OCI-M1 (cell line): Measurements from ENCODE around the gene AADACL3.
"Not testable (repeated sequence)": the region's sequence is repeated elsewhere in the genome, so short reads cannot be mapped to it uniquely, and the experiment has no call there.

ENCODE experiments used
- DNase-seq: peaks from one replicate; lab custom pipeline; 2025; lab: John Stamatoyannopoulos, UW

Gene AADACL3, protein sequence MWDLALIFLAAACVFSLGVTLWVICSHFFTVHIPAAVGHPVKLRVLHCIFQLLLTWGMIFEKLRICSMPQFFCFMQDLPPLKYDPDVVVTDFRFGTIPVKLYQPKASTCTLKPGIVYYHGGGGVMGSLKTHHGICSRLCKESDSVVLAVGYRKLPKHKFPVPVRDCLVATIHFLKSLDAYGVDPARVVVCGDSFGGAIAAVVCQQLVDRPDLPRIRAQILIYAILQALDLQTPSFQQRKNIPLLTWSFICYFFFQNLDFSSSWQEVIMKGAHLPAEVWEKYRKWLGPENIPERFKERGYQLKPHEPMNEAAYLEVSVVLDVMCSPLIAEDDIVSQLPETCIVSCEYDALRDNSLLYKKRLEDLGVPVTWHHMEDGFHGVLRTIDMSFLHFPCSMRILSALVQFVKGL

DNA sequence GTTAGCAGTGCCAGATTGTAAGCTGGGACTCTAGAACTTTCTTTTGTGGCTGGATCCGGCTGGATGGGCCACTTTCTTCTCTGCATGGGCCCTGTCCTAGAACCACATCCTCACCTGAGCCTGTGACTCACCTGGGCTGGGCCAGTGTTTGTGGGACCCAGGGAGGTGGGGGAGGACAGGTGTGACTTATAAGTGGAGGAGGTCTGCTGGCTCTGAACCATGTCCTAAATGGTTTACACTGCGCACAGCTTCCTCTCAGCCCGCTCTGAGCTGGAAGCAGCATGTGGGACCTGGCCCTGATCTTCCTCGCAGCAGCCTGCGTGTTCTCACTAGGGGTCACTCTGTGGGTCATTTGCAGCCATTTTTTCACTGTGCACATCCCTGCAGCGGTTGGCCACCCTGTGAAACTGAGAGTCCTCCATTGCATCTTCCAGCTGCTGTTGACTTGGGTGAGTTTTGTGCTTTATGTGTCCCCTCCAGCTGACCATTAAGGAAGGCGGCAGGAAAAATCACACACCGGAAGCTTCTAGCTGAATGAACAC lies at the start of gene AADACL3:
Gene AADACL3, plus strand, starts transcription at position 215 of the 542 bp plus-strand sequence. Its CDS starts 67 bp downstream, at position 282.
- DNase-seq = no peak

GRCh38 chr1:12666141-12666735 lies 49.7 kb upstream of the AADACL3 start:
- no peak for DNase-seq

DNA sequence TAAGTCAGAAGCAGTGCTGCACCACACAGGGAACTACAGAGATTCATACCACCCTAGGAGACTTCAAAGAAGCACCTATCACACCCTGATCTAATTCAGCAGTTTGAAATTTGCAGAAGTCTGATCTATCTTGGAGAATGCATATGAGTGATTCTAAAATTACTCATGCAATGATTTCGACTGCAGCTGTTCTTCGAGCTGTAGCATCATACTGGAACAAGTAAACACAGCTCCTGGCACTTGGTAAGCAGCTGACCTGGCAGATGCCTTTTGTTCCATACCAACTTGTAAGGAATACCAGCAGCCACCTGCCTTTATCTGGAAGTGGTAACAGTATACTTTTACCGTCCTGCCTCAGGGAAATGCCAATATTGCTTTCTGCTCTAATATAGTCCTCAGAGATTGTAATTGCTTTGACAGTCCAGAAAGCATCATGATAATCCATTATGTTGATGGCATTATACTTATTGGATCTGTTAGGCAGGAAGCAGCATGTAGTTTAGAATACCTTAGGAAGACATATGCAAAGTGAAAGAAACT lies 46.3 kb upstream of the AADACL3 start:
- no peak for DNase-seq

- DNase-seq = no peak
Observed at GRCh38 chr1:12674358-12674757, 41.6 kb upstream of the AADACL3 start.

- not testable (repeated sequence) for DNase-seq
Observed at GRCh38 chr1:12676122-12676521, 39.8 kb upstream of the AADACL3 start.

DNA sequence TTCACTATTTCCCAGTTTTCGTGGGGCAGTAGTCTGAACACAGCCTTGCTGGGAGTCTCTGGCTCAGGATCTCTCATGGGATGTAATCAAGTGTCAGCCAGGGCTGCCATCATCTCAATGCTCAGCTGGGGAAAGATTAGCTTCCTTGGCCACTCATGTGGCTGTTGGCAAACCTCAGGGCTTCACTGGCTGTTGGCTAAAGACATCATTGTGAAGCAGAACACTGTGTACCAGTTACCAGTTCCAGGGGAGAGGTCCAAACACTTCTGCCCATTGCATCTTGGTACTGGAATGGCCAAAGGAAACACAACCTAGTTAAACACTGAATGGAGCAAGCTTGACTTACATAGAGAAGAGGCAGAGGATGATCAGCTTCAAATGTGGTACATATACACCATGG lies 38.3 kb upstream of the AADACL3 start:
- no peak for DNase-seq

DNA sequence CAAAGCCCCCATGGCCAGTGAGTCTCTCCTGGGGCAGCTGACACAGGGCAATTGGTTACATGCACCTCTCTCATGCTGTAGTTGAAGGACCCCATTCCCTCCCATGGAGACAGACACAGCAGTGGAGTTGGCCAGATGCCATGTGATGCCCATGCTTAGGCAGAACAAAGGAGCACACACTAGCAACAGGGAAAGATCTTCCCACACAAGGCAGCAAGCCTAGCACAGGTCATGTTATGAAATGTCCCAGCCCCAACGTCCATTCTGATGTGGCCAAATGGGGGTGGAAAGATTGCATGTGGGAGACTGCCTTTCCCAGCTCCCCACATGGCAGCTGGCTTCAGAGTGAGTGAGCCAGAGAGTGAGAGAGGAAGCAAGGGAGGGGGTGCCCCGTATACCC lies 37.6 kb upstream of the AADACL3 start:
- no peak for DNase-seq

- no peak for DNase-seq
Observed at GRCh38 chr1:12678820-12679219, 37.1 kb upstream of the AADACL3 start.

GRCh38 chr1:12690156-12690555 lies 25.8 kb upstream of the AADACL3 start:
- no peak for DNase-seq

DNA sequence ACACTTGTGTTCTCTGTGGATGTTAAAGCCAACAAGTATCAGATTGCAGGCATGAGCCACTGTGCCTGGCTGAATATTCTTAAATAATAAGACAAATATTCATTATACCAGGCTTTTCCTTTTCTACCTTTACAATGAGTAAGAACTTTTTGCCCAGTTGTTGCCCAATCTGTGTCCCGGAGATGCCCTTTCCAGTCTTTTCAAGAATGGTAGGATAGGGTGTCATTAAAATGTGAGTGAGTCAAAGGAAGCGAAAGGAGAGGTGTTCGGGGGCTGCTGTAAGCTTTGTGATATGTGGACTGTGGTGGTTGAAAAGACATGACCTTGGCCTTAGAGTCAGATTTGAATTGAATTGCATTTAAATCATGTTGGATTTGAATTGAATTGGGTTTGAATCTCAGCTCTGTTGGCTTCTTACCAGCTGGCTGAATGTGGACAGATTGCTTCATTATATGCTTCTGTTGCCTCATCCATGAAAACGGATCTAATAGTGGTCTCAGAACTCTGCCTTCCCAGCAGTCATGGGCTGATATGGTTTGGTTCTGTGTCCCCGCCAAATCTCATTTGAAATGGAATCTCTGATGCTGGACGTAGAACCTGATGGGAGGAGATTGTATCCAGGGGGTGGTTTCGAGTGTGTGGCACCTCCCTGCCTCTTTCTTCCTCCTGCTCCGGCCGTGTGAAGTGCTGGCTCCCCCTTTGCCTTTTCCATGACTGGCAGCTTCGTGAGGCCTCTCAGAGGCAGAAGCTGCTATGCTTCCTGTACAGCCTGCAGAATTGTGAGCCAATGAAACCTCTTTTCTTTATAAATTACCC lies 22.7 kb upstream of the AADACL3 start:
- peak; percentile 54 for DNase-seq

GRCh38 chr1:12696658-12697057 lies 19.3 kb upstream of the AADACL3 start:
- peak; percentile 22 for DNase-seq

DNA sequence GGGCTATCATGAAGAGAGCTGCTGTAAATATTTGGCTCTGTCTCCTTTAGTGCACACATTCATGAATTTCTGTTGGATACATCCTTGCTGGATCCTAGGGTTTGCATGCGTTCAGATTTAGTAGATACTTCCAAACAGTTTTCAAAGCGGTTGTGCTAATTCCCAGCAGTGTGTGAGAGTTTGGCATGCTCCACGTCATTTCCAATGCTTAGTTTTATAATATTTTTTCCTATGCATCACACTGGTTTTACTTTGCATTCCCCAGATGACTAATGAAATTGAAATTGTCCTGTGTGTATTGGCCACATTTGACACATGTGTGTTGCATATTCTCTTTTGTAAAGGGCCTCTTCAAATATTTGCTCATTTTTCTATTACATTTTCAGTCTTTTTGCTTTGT lies 18.5 kb upstream of the AADACL3 start:
- DNase-seq = no peak

DNA sequence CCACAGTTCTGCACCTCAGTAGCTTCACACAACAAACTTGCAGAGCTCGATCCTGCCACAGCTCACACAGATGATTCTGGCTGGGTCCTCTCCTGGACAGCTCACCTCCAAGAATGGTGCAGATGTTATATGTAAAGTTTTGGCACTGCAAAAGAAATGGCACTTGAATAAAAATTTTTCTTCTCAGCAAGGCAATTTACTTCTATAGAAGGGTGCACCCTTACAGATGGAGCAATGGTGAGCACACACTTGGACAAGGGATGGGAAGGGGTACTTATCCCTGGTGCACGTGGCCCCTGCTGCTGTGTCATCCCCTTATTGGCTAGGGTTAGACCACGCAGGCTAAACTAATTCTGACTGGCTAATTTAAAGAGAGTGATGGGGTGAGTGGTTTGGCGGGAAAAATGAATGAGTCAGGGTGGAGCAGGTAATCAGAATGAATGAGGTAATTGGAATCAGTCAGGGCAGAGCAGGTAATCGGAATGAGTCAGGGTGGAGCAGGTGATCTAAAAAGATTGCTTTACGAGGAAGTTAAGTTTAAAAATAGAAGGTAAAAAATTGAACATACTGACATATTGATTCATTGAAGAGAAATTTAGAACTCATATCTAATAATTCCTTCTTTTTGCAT lies 12.0 kb upstream of the AADACL3 start:
- DNase-seq = no peak

DNA sequence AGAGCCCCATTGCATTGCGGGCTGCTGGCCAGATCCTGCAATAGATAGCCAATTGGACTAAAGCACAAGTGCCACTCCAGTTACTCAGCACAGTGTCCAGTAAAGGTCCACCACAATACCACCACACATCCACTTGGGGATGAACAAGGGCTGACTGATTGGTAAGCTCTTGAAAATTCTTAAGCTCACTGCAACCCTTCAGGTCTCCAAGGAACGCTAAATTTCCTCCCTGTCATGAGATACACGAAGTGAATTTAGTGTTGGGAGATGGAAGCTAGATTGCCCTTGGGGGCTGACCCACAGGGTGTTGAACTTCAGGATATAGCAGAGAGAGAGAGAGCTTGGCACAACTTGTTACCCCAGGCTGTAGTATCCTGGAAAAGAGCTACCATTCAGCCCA lies 9.8 kb upstream of the AADACL3 start:
- no peak for DNase-seq

- no peak for DNase-seq
Observed at GRCh38 chr1:12708396-12709090, 7.4 kb upstream of the AADACL3 start.

- no peak for DNase-seq
Observed at GRCh38 chr1:12709091-12709491, 6.8 kb upstream of the AADACL3 start.

DNA sequence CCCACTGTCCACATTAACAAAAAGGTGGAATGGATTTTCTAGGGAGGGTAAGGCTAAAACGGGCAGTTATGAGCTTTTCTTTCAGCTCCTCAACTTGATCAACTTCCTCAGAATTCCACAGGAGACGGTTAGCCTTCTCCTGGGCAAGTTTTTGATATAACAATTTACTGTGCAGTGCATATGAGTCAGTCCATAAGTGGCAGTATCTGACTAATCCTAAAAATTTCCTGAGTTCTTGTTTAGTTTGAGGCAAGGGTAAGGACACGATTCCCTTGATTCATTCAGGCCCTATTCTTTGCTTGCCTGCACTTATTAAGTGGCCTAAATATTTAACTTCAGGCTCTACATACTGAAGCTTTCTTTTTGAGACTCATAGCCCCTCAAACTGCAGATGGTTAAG lies 6.2 kb upstream of the AADACL3 start:
- DNase-seq = no peak

DNA sequence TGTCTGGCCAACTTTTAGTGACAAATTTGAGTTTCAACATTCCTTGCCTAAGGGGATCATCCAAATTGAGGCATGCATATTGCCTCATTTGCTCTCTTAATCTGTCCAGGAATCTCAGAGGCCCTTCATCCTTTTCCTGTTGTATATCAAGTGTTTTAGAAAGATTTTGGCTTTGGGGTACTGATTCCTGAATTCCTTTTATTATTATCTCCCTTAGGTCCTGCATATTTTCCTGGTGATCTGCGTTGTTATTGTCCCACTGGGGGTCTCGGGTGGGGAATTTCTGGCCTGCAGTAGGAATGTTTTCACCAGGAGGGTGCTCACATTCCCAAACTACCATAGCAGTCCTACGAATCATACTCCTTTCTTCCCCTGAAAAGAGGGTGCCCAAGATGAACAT lies 4.4 kb upstream of the AADACL3 start:
- no peak for DNase-seq

- DNase-seq = no peak
Observed at GRCh38 chr1:12712076-12712475, 3.8 kb upstream of the AADACL3 start.

DNA sequence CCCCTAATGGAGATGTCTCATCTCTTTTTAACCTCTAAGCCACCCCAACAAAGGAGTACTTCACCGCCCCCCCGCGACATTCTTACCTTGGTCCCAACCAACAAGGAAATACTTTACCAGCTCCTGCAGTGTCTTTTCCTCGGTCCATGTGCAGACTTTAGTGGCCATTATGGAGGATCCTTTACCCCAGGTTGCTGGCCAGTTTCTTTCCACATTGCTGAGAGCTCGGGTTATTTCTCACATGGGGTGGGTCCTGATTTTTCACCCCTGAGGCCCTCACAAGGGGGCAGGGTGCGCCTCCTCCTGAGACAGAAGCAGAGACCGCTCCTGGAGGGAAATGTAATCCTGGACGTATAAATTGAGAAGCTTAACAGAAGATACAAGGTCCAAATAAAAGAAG lies 3.0 kb upstream of the AADACL3 start:
- no peak for DNase-seq

GRCh38 chr1:12713651-12714050 lies 2.3 kb upstream of the AADACL3 start:
- not testable (repeated sequence) for DNase-seq
